ENCODE data around the gene SH2D4B. TPM values are rescaled to one million over a fixed set of nuclear protein-coding genes. Genes with fewer than 3 reads are reported as not detected.
A peak's percentile ranks its signal among the peaks of the same experiment; 100 is the strongest.

The SH2D4B gene
- total and polyA plus RNA-seq, 2 experiments from 2014 or later, result not detected

- Histone ChIP-seq H2AFZ (no peak overlapping the region), H3K36me3 (replicated peaks; ENCODE audit: insufficient read depth, low read depth) (no peaks in the 10 kb centered on the region), H3K9me2 (replicated peaks; ENCODE audit: insufficient read depth) (no peaks in the 10 kb centered on the region), H3K79me2 (no peaks in the 10 kb centered on the region), H4K20me1 (ENCODE audit: insufficient read depth, poor library complexity, severe bottlenecking) (no peaks in the 10 kb centered on the region), H3K9me3 (ENCODE audit: low read depth) (no peaks in the 10 kb centered on the region), H3K4me2 (no peak overlapping the region), H3K4me1 (ENCODE audit: insufficient read depth) (peaks cover 4% of the 10 kb centered on the region), H3K27ac (no peak overlapping the region), H3K4me3 (no peak overlapping the region), H3K27me3 (no peaks in the 10 kb centered on the region)
- DNase-seq (ENCODE audit: low spot score), result peak; percentile 18
- 80% methylated on average over 7 of the region's 7 CpGs for WGBS (ENCODE audit: low lambda C conversion rate, missing lambda C conversion rate)
- no peak for TF ChIP-seq EZH2phosphoT487 (IDR thresholded peaks at IDR 0.05; ENCODE audit: low read depth, severe bottlenecking, unreplicated experiment)
- TF ChIP-seq EZH2 (IDR thresholded peaks at IDR 0.05; ENCODE audit: borderline replicate concordance), result no peak
- TF ChIP-seq CTCF (IDR thresholded peaks at IDR 0.05; ENCODE audit: poor library complexity), result no peak
Observed at GRCh38 chr10:80580638-80581468, 43.2 kb downstream of the SH2D4B start.

GRCh38 chr10:80581469-80581835, 43.8 kb downstream of the SH2D4B start:
- no peaks in the 10 kb centered on the region for H3K9me2 ChIP-seq (replicated peaks; ENCODE audit: insufficient read depth)
- no peak for DNase-seq (ENCODE audit: low spot score)
- H2AFZ ChIP-seq, result no peak overlapping the region
- H3K4me1 ChIP-seq (ENCODE audit: insufficient read depth), result peaks cover 4% of the 10 kb centered on the region
- no peaks in the 10 kb centered on the region for H3K79me2 ChIP-seq
- no peak overlapping the region for H3K4me2 ChIP-seq
- 92% methylated on average over 5 of the region's 5 CpGs for WGBS (ENCODE audit: low lambda C conversion rate, missing lambda C conversion rate)
- TF ChIP-seq CTCF (IDR thresholded peaks at IDR 0.05; ENCODE audit: poor library complexity) (no peak), EZH2phosphoT487 (IDR thresholded peaks at IDR 0.05; ENCODE audit: low read depth, severe bottlenecking, unreplicated experiment) (no peak), EZH2 (IDR thresholded peaks at IDR 0.05; ENCODE audit: borderline replicate concordance) (no peak)
- no peaks in the 10 kb centered on the region for H3K36me3 ChIP-seq (replicated peaks; ENCODE audit: insufficient read depth, low read depth)
- no peaks in the 10 kb centered on the region for H3K27me3 ChIP-seq
- no peaks in the 10 kb centered on the region for H3K9me3 ChIP-seq (ENCODE audit: low read depth)
- H3K4me3 ChIP-seq, result no peak overlapping the region
- no peak overlapping the region for H3K27ac ChIP-seq
- no peaks in the 10 kb centered on the region for H4K20me1 ChIP-seq (ENCODE audit: insufficient read depth, poor library complexity, severe bottlenecking)

- TF ChIP-seq EZH2phosphoT487 (IDR thresholded peaks at IDR 0.05; ENCODE audit: low read depth, severe bottlenecking, unreplicated experiment), result no peak
- TF ChIP-seq CTCF (IDR thresholded peaks at IDR 0.05; ENCODE audit: poor library complexity), result no peak
- no peak for TF ChIP-seq EZH2 (IDR thresholded peaks at IDR 0.05; ENCODE audit: borderline replicate concordance)
- Histone ChIP-seq H3K79me2 (no peaks in the 10 kb centered on the region), H3K4me1 (ENCODE audit: insufficient read depth) (peaks cover 4% of the 10 kb centered on the region), H4K20me1 (ENCODE audit: insufficient read depth, poor library complexity, severe bottlenecking) (no peaks in the 10 kb centered on the region), H3K4me3 (no peak overlapping the region), H3K27me3 (no peaks in the 10 kb centered on the region), H2AFZ (no peak overlapping the region), H3K36me3 (replicated peaks; ENCODE audit: insufficient read depth, low read depth) (no peaks in the 10 kb centered on the region), H3K4me2 (peak overlapping the region; percentile 12), H3K9me3 (ENCODE audit: low read depth) (no peaks in the 10 kb centered on the region), H3K27ac (no peak overlapping the region), H3K9me2 (replicated peaks; ENCODE audit: insufficient read depth) (no peaks in the 10 kb centered on the region)
- DNase-seq (ENCODE audit: low spot score), result no peak
- WGBS (ENCODE audit: low lambda C conversion rate, missing lambda C conversion rate), result 59% methylated on average over 3 of the region's 3 CpGs
Observed at GRCh38 chr10:80582286-80582960, 44.7 kb downstream of the SH2D4B start.

Data from hepatocyte (in vitro differentiated cells).